Measurements from ENCODE around the gene SLC35E2B.
"Not testable (repeated sequence)": the region's sequence is repeated elsewhere in the genome, so short reads cannot be mapped to it uniquely, and the experiment has no call there.

- TF ChIP-seq RAD21 (IDR thresholded peaks at IDR 0.05 in 1 of 2, conservative IDR thresholded peaks at IDR 0.05 in 1 of 2; ENCODE audit: low read depth in 2 of 2, low read length in 2 of 2); RBBP5 (IDR thresholded peaks at IDR 0.05; ENCODE audit: borderline replicate concordance, low read depth, low read length); RFX5 (IDR thresholded peaks at IDR 0.05; ENCODE audit: borderline replicate concordance, low read depth, low read length); EZH2 (IDR thresholded peaks at IDR 0.05; ENCODE audit: low read depth, low read length, severe bottlenecking): not testable (repeated sequence)
- TF ChIP-seq, protein P1, sequence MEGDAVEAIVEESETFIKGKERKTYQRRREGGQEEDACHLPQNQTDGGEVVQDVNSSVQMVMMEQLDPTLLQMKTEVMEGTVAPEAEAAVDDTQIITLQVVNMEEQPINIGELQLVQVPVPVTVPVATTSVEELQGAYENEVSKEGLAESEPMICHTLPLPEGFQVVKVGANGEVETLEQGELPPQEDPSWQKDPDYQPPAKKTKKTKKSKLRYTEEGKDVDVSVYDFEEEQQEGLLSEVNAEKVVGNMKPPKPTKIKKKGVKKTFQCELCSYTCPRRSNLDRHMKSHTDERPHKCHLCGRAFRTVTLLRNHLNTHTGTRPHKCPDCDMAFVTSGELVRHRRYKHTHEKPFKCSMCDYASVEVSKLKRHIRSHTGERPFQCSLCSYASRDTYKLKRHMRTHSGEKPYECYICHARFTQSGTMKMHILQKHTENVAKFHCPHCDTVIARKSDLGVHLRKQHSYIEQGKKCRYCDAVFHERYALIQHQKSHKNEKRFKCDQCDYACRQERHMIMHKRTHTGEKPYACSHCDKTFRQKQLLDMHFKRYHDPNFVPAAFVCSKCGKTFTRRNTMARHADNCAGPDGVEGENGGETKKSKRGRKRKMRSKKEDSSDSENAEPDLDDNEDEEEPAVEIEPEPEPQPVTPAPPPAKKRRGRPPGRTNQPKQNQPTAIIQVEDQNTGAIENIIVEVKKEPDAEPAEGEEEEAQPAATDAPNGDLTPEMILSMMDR (IDR thresholded peaks at IDR 0.05; ENCODE audit: control extremely low read depth in 1 of 3, insufficient read depth in 1 of 3, low read depth in 1 of 3, low read length in 3 of 3), result not testable (repeated sequence)
Observed at GRCh38 chr1:1662392-1662791, 30.2 kb downstream of the SLC35E2B start.

All from H1 (cell line).